Measurements from ENCODE around the gene LAMC2.

The LAMC2 gene

DNA sequence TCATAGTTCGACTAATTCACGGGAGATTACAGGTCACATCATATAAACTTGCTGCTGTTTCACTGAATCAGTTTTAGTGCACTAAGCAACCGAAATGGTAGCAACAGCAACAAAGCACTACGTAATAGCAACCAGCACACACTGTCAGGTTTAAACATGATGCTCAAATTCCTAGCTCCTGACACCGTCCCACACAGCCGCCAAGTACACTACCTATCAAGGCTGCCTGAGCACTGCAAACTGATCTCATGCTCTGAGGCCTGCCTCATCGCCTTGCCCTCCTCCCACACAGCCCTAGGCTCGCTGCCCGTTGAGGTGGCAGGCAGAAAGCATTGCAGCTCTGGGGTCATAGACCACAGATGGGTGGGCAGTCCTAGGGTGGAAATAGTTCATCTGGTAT, 12.4 kb downstream of the LAMC2 start:
- no peak for TF ChIP-seq ZFX (IDR thresholded peaks at IDR 0.05)
- TF ChIP-seq, protein P1, sequence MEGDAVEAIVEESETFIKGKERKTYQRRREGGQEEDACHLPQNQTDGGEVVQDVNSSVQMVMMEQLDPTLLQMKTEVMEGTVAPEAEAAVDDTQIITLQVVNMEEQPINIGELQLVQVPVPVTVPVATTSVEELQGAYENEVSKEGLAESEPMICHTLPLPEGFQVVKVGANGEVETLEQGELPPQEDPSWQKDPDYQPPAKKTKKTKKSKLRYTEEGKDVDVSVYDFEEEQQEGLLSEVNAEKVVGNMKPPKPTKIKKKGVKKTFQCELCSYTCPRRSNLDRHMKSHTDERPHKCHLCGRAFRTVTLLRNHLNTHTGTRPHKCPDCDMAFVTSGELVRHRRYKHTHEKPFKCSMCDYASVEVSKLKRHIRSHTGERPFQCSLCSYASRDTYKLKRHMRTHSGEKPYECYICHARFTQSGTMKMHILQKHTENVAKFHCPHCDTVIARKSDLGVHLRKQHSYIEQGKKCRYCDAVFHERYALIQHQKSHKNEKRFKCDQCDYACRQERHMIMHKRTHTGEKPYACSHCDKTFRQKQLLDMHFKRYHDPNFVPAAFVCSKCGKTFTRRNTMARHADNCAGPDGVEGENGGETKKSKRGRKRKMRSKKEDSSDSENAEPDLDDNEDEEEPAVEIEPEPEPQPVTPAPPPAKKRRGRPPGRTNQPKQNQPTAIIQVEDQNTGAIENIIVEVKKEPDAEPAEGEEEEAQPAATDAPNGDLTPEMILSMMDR (conservative IDR thresholded peaks at IDR 0.05), result no peak
- no peak overlapping the region for H3K27ac ChIP-seq

DNA sequence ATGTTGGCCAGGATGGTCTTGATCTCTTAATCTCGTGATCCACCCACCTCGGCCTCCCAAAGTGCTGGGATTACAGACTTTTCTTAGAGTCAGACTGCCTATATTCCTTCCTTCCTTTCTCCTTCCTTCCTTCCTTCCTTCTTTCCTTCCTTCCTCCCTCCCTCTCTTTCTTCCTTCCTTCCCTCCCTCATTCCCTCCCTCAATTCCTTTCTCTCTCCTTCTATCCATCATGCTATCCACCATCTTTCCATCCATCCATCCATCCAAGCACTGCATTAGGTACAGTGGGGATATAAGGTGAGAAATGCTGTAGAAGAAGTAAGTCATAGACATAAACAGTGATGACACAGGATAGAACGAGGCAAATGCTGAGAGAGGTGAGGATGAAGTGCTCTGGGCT, 13.2 kb downstream of the LAMC2 start:
- H3K27ac ChIP-seq, result no peak overlapping the region
- TF ChIP-seq, protein P1 (conservative IDR thresholded peaks at IDR 0.05), result no peak
- TF ChIP-seq ZFX (IDR thresholded peaks at IDR 0.05), result no peak

DNA sequence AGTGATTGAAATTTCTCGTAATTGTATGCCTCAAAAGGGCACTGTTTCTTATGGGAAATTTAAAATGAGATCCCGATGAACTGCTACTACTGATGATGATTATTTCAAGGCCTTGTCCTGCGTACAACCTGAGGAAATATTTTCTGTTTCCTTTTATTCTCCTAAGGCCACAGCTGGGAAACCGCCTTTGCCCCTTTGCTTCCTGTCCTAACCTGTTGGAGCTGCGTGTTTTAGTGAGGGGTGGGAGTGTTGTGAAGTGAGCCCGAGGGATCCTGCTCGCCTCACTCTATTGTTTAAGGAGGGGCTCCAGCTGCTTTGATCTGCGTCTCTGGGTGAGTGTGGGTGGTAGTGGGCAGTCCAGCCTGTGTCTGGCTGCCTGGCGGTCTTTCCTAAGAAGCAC, 14.4 kb downstream of the LAMC2 start:
- TF ChIP-seq ZFX (IDR thresholded peaks at IDR 0.05), result no peak
- TF ChIP-seq, protein P1 (conservative IDR thresholded peaks at IDR 0.05), result no peak
- H3K27ac ChIP-seq, result no peak overlapping the region

DNA sequence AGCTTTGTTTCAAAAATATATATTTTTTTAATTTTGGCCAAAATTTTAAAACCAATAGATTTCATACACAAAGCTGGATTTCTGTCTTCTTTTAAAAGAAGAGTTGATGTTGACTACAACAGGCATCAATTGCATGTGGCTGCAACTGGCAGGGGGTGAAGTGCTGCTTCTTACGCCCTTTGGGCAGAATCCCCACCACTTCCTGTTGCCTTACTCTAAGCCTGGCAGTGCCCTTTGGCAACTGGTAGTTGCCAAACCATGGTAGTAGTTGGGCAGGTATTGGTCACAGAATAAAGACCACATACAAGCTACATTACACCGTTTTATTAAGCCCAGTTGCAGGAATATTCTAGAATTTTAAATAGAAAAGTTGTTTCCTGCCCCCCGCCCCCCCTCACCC, 17.0 kb downstream of the LAMC2 start:
- H3K27ac ChIP-seq, result no peak overlapping the region
- TF ChIP-seq ZFX (IDR thresholded peaks at IDR 0.05), result no peak
- TF ChIP-seq, protein P1 (conservative IDR thresholded peaks at IDR 0.05), result no peak

DNA sequence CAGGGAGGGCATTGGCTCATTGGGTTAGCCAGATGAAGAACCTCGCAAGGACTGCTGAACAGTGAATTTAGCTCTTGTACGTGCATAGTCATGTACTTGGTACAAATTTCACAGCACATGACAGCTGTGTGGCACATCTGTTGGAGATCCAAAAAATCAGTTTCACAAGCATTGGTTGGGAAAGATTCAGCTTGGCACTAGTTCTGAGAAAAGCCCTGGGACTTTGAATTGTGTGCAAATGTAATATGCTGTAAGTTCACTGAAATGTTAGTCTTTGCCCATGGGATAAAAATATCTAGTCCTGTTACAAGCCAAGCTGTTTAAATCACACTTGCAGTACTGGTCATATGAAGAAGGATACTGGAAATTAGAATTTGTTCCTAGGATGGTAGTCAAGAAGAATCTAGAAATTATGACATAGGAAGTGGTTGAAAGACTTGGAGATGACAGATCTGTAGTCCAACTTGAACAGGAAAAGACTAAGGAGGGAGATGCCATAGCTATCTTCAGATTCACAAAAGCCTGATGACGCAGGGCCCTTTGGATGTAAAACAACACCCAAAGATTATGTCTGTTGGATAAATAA, 19.2 kb downstream of the LAMC2 start:
- H3K27ac ChIP-seq, result no peak overlapping the region
- TF ChIP-seq, protein P1 (conservative IDR thresholded peaks at IDR 0.05), result no peak
- TF ChIP-seq ZFX (IDR thresholded peaks at IDR 0.05), result no peak

DNA sequence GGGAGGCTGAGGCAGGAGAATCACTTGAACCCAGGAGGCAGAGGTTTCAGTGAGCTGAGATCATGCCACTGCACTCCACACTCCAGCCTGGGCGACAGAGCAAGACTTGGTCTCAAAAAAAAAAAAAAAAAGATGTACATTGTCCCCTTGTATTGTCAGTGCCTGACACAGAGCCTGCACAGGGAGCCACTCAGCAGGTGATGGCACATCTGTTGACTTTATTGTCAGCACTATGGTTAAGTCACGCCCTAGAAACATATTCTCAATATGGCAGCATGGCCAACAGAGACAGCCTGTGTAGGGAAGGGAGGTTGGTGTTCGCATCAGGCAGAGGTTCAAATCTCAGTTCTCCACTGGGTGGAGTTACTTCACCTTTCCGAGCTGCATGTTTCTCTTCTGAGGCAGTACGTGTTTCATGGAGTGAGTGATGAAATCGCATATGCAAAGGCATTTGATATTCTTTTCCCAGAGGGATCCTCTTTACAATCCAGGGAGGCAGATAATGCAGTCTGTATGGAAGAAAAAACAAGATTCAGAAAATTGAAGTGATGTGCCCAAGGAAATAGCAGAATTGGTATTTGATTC, 20.6 kb downstream of the LAMC2 start:
- TF ChIP-seq ZFX (IDR thresholded peaks at IDR 0.05), result no peak
- TF ChIP-seq, protein P1 (conservative IDR thresholded peaks at IDR 0.05), result no peak
- no peak overlapping the region for H3K27ac ChIP-seq

DNA sequence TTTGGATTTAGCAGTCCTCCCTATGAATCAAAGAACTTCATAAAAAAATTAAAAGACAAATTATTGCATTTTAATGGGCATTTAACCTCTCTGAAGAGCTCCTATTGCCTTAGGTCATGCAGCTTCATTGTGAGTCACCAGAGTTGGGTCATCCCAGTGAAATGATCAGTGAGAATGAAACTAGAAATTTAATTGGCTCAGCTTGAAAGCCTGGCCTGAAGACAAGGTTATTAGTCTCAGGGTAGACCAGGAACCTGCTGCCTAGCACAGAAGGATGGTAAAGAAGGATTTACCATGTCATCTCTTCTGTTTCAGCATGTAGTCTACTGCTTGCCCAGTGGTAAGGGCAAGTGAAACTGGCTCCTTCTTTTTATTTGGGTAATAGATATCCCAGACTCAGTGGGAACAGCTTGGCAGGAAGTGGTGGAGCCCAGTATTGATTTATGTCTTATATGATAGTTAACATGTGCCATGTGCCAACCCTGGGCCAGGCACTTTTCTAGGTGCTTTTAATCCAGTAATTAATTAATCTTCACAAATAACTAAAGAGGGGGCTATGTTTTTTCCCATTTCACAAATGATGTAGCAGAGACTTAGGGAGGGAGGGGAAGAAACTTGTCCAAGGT, 23.6 kb downstream of the LAMC2 start:
- TF ChIP-seq, protein P1 (conservative IDR thresholded peaks at IDR 0.05), result no peak
- no peak for TF ChIP-seq ZFX (IDR thresholded peaks at IDR 0.05)
- no peak overlapping the region for H3K27ac ChIP-seq
